NAMALWA (cell line): ENCODE results near the gene PCCA.

Experiments
- DNase-seq: peaks from one replicate; pipeline ENCODE4 v3.0.0-alpha.2; 2015; ENCODE audit warnings: low spot score

PCCA gene

GRCh38 chr13:100464006-100464405 lies 375.1 kb downstream of the PCCA start:
- DNase-seq, result no peak

GRCh38 chr13:100465558-100465957 lies 376.7 kb downstream of the PCCA start:
- no peak for DNase-seq

- DNase-seq, result no peak
Measured at GRCh38 chr13:100470866-100471505, 382.1 kb downstream of the PCCA start.

GRCh38 chr13:100473087-100473486 lies 384.2 kb downstream of the PCCA start:
- DNase-seq, result no peak

- DNase-seq, result no peak
Measured at GRCh38 chr13:100473501-100474044, 384.7 kb downstream of the PCCA start.

- no peak for DNase-seq
Measured at GRCh38 chr13:100476963-100477362, 388.1 kb downstream of the PCCA start.

GRCh38 chr13:100478107-100478809 lies 389.4 kb downstream of the PCCA start:
- DNase-seq, result no peak

- DNase-seq, result no peak
Measured at GRCh38 chr13:100480676-100481075, 391.8 kb downstream of the PCCA start.

- DNase-seq, result no peak
Measured at GRCh38 chr13:100483139-100483538, 394.2 kb downstream of the PCCA start.

GRCh38 chr13:100483841-100484381 lies 395.0 kb downstream of the PCCA start:
- no peak for DNase-seq

GRCh38 chr13:100484702-100485101 lies 395.8 kb downstream of the PCCA start:
- DNase-seq, result no peak

GRCh38 chr13:100485265-100485664 lies 396.4 kb downstream of the PCCA start:
- DNase-seq, result no peak

GRCh38 chr13:100490692-100491091 lies 401.8 kb downstream of the PCCA start:
- no peak for DNase-seq

GRCh38 chr13:100491164-100491842 lies 402.4 kb downstream of the PCCA start:
- no peak for DNase-seq

- no peak for DNase-seq
Measured at GRCh38 chr13:100493418-100493817, 404.5 kb downstream of the PCCA start.

GRCh38 chr13:100495455-100495854 lies 406.6 kb downstream of the PCCA start:
- no peak for DNase-seq

GRCh38 chr13:100497389-100497788 lies 408.5 kb downstream of the PCCA start:
- no peak for DNase-seq

- no peak for DNase-seq
Measured at GRCh38 chr13:100502446-100502845, 413.6 kb downstream of the PCCA start.

- no peak for DNase-seq
Measured at GRCh38 chr13:100503622-100504021, 414.7 kb downstream of the PCCA start.

GRCh38 chr13:100506154-100506553 lies 417.3 kb downstream of the PCCA start:
- DNase-seq, result no peak

- no peak for DNase-seq
Measured at GRCh38 chr13:100506600-100507422, 417.9 kb downstream of the PCCA start.

GRCh38 chr13:100508455-100508854 lies 419.6 kb downstream of the PCCA start:
- no peak for DNase-seq
